GM19324 (cell line): ENCODE results near the gene PTPRT.

ENCODE experiments used
- ATAC-seq: cut with Tn5 transposase; IDR thresholded peaks from one replicate; pipeline ENCODE4 v1.9.1; 2021; ENCODE audit warnings: mild to moderate bottlenecking, moderate library complexity; ENCODE audit not compliant: unreplicated experiment, low FRiP score

PTPRT gene

GRCh38 chr20:42364446-42364845, 825.3 kb downstream of the PTPRT start:
- no peak for ATAC-seq

GRCh38 chr20:42361402-42361970, 828.2 kb downstream of the PTPRT start:
- ATAC-seq = no peak

GRCh38 chr20:42360621-42361020, 829.1 kb downstream of the PTPRT start:
- no peak for ATAC-seq

- no peak for ATAC-seq
Measured at GRCh38 chr20:42359617-42360016, 830.1 kb downstream of the PTPRT start.

- ATAC-seq = no peak
Measured at GRCh38 chr20:42352096-42352495, 837.6 kb downstream of the PTPRT start.

GRCh38 chr20:42350521-42350920, 839.2 kb downstream of the PTPRT start:
- no peak for ATAC-seq

GRCh38 chr20:42346189-42347170, 843.2 kb downstream of the PTPRT start:
- ATAC-seq = no peak

GRCh38 chr20:42341654-42342053, 848.1 kb downstream of the PTPRT start:
- no peak for ATAC-seq

- no peak for ATAC-seq
Measured at GRCh38 chr20:42340368-42340767, 849.3 kb downstream of the PTPRT start.

GRCh38 chr20:42338294-42339201, 851.2 kb downstream of the PTPRT start:
- ATAC-seq = no peak

- ATAC-seq = no peak
Measured at GRCh38 chr20:42336576-42336975, 853.1 kb downstream of the PTPRT start.

- ATAC-seq = no peak
Measured at GRCh38 chr20:42319252-42320013, 870.3 kb downstream of the PTPRT start.

- ATAC-seq = no peak
Measured at GRCh38 chr20:42313704-42314103, 876.0 kb downstream of the PTPRT start.

GRCh38 chr20:42309050-42309449, 880.7 kb downstream of the PTPRT start:
- ATAC-seq = no peak

GRCh38 chr20:42308171-42308570, 881.5 kb downstream of the PTPRT start:
- no peak for ATAC-seq

GRCh38 chr20:42295592-42295991, 894.1 kb downstream of the PTPRT start:
- ATAC-seq = no peak

- no peak for ATAC-seq
Measured at GRCh38 chr20:42294976-42295375, 894.7 kb downstream of the PTPRT start.

- ATAC-seq = no peak
Measured at GRCh38 chr20:42281801-42282200, 907.9 kb downstream of the PTPRT start.

- ATAC-seq = no peak
Measured at GRCh38 chr20:42276718-42277602, 912.7 kb downstream of the PTPRT start.
